ENCODE measurements around the gene CHID1. TPM values are rescaled to one million over a fixed set of nuclear protein-coding genes. Genes with fewer than 3 reads are reported as not detected.

Gene CHID1
- total and polyA plus RNA-seq, 9 of the 15 experiments (the other 6 are each of a cell fraction or from before 2014, with no cell fraction given) = 15.1 to 108 (median 39.8) TPM

DNA sequence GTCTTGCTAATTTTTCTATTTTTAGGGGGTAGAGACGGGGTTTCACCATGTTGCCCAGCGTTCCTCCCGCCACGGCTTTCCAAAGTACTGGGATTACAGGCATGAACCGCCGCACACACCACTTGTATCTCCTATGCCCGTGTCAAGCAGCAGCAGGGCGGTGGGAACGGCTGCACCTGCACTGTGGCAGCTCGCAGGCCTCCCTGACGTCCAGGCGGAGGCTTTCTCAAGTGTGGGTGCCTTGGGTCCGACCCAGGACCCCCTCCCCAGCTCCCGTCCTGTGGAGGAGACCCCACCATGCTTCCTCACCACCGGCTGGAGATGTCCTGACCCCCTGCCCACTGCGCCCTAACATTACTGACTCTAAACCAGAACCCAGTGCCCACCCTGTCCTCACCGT lies 42.2 kb downstream of the CHID1 start (continued):
- TF ChIP-seq ZNF197 (CRISPR knock-in tag; IDR thresholded peaks at IDR 0.05; ENCODE audit: low read depth) = no peak
- TF ChIP-seq POLR2G (IDR thresholded peaks at IDR 0.05; ENCODE audit: low read depth, low read length) = peak; percentile 61
- no peak for TF ChIP-seq ZNF707 (CRISPR knock-in tag; conservative IDR thresholded peaks at IDR 0.05)

- intact Hi-C loops (cut with micrococcal nuclease) = no loop called here
- no peak for FAIRE-seq
Measured at GRCh38 chr11:867856-868358, 42.7 kb downstream of the CHID1 start.

More at GRCh38 chr11:867856-868358, 42.7 kb downstream of the CHID1 start:
- H3K79me2 ChIP-seq (ENCODE audit: control insufficient read depth, insufficient read depth, low read length) = no peaks in the 10 kb centered on the region
- CTCF ChIA-PET (ENCODE audit: low intra/inter-chr PET ratio) = no interaction called here
- WGBS (ENCODE audit: insufficient coverage, low coverage, missing lambda C conversion rate) = 92% methylated on average over 8 of the region's 8 CpGs
- H3K9ac ChIP-seq (ENCODE audit: insufficient read depth in 1 of 2, low read depth in 2 of 2, low read length in 2 of 2) = peak overlapping the region in 1 of 2 experiments; percentile 64; a peak in 2 of 4 replicates
- peaks cover 36% of the 10 kb centered on the region; the same call in 2 of the 3 replicates for H3K36me3 ChIP-seq (ENCODE audit: control insufficient read depth, insufficient read depth, low read length)
- no peak overlapping the region for H3K27ac ChIP-seq (ENCODE audit: extremely low read depth, low read depth, low read length)
- no peaks in the 10 kb centered on the region for H3K9me3 ChIP-seq (replicated peaks; ENCODE audit: control insufficient read depth, insufficient read depth, low read depth, low read length)
- H3K9me1 ChIP-seq (ENCODE audit: control insufficient read depth, insufficient read depth, low read length) = no peaks in the 10 kb centered on the region
- BruUV-seq (replicated peaks) = no TSS peak
- DNase-seq (ENCODE audit: extremely low read depth in 1 of 4, low spot score in 3 of 4) (no peak), ATAC-seq (no peak)
- POLR2A ChIA-PET = interaction anchor here (1.8 kb wide), 1 partner anchor 8 kb away, joined by 5 read pairs; no protein-coding TSS in a partner anchor
- in situ Hi-C loops (cut with MboI) = no loop called here
- no peak overlapping the region for H3K4me2 ChIP-seq (ENCODE audit: insufficient read depth, low read length)
- H3K4me1 ChIP-seq (replicated peaks in 1 of 2; ENCODE audit: control insufficient read depth in 2 of 2, insufficient read depth in 2 of 2, low read length in 2 of 2) = peaks cover 0 to 90% of the 10 kb centered on the region in 2 experiments; a peak in 2 of 5 replicates
- peaks cover 15% of the 10 kb centered on the region; the same call in 1 of the 2 replicates for H4K20me1 ChIP-seq (replicated peaks; ENCODE audit: control insufficient read depth, insufficient read depth, low read length)
- no peak overlapping the region for H2AFZ ChIP-seq (ENCODE audit: low read depth, low read length)
- TF ChIP-seq POLR2G (IDR thresholded peaks at IDR 0.05; ENCODE audit: low read depth, low read length) = peak; percentile 7; the same call in 1 of the 2 replicates
- TF ChIP-seq, protein P1, sequence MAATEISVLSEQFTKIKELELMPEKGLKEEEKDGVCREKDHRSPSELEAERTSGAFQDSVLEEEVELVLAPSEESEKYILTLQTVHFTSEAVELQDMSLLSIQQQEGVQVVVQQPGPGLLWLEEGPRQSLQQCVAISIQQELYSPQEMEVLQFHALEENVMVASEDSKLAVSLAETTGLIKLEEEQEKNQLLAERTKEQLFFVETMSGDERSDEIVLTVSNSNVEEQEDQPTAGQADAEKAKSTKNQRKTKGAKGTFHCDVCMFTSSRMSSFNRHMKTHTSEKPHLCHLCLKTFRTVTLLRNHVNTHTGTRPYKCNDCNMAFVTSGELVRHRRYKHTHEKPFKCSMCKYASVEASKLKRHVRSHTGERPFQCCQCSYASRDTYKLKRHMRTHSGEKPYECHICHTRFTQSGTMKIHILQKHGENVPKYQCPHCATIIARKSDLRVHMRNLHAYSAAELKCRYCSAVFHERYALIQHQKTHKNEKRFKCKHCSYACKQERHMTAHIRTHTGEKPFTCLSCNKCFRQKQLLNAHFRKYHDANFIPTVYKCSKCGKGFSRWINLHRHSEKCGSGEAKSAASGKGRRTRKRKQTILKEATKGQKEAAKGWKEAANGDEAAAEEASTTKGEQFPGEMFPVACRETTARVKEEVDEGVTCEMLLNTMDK (IDR thresholded peaks at IDR 0.05; ENCODE audit: borderline replicate concordance, insufficient read depth, low read depth, low read length, poor library complexity, severe bottlenecking) = no peak
- H3K4me3 ChIP-seq = no peak overlapping the region
- no peaks in the 10 kb centered on the region for H3K27me3 ChIP-seq (ENCODE audit: control insufficient read depth in 2 of 2, insufficient read depth in 2 of 2, low read length in 2 of 2)
